SK-N-SH treated with all-trans-retinoic acid at 6 μM for 48 hours (cell line): ENCODE measurements around the gene TBXA2R.
A peak's percentile ranks its signal among the peaks of the same experiment; 100 is the strongest.

Experiments
- ATAC-seq: fragments of 200-7000 bp; cut with Tn5 transposase; 3 replicates; pipeline ENCODE4 v1.9.1; 2020; ENCODE audit warnings: mild to moderate bottlenecking, moderate library complexity
- ARNTL ChIP-seq: fragments of 450-650 bp; formaldehyde crosslinking; IDR thresholded peaks from 2 replicates; pipeline ENCODE4 v1.5.0; 2020; ENCODE audit warnings: low read depth, mild to moderate bottlenecking, moderate library complexity, borderline replicate concordance
- BACH2 ChIP-seq: fragments of 250-450 bp; sonication (Bioruptor Pico); IDR thresholded peaks from 2 replicates; pipeline ENCODE4 v1.9.0; 2021; ENCODE audit warnings: mild to moderate bottlenecking, borderline replicate concordance
- CREB5 ChIP-seq: fragments of 250-450 bp; sonication (Bioruptor Pico); IDR thresholded peaks from 2 replicates; pipeline ENCODE4 v1.5.1; 2020; ENCODE audit warnings: low read depth, mild to moderate bottlenecking, moderate library complexity
- CSDC2 ChIP-seq: fragments of 250-450 bp; sonication (Bioruptor Pico); IDR thresholded peaks from 2 replicates; pipeline ENCODE4 v1.5.0; 2020; ENCODE audit warnings: mild to moderate bottlenecking, moderate library complexity
- CSRNP3 ChIP-seq: fragments of 250-450 bp; sonication (Bioruptor Pico); IDR thresholded peaks from 2 replicates; pipeline ENCODE4 v1.5.1; 2021; ENCODE audit warnings: mild to moderate bottlenecking, moderate library complexity
- ESRRG ChIP-seq: fragments of 250-450 bp; sonication (Bioruptor Pico); IDR thresholded peaks from 2 replicates; pipeline ENCODE4 v1.6.1; 2021; ENCODE audit warnings: mild to moderate bottlenecking
- GLIS3 ChIP-seq: fragments of 250-450 bp; sonication (Bioruptor Pico); IDR thresholded peaks from 2 replicates; pipeline ENCODE4 v1.5.0; 2020; ENCODE audit warnings: mild to moderate bottlenecking, moderate library complexity
- ISL1 ChIP-seq: fragments of 250-450 bp; sonication (Bioruptor Pico); IDR thresholded peaks from 2 replicates; pipeline ENCODE4 v2.1.2; 2022; ENCODE audit warnings: mild to moderate bottlenecking, moderate library complexity
- OSR1 ChIP-seq: fragments of 250-450 bp; sonication (Bioruptor Pico); IDR thresholded peaks from 2 replicates; pipeline ENCODE4 v1.8.0; 2022; ENCODE audit warnings: moderate library complexity, mild to moderate bottlenecking, inconsistent platforms
- PATZ1 ChIP-seq: fragments of 250-450 bp; sonication (Bioruptor Pico); IDR thresholded peaks from 2 replicates; pipeline ENCODE4 v1.8.0; 2020; ENCODE audit warnings: mild to moderate bottlenecking, moderate library complexity, borderline replicate concordance
- POU6F1 ChIP-seq: fragments of 250-450 bp; sonication (Bioruptor Pico); IDR thresholded peaks from 2 replicates; pipeline ENCODE4 v1.8.0; 2021; ENCODE audit warnings: low read depth, mild to moderate bottlenecking, moderate library complexity, borderline replicate concordance
- PPARA ChIP-seq: fragments of 250-450 bp; sonication (Bioruptor Pico); IDR thresholded peaks from 2 replicates; pipeline ENCODE4 v1.5.0; 2020; ENCODE audit warnings: mild to moderate bottlenecking, borderline replicate concordance
- SNAI2 ChIP-seq: fragments of 250-450 bp; sonication (Bioruptor Pico); IDR thresholded peaks from 2 replicates; pipeline ENCODE4 v1.5.0; 2020; ENCODE audit warnings: mild to moderate bottlenecking, moderate library complexity
- TCF4 ChIP-seq: fragments of 250-450 bp; sonication (Bioruptor Pico); IDR thresholded peaks from 2 replicates; pipeline ENCODE4 v1.8.0; 2021; ENCODE audit warnings: mild to moderate bottlenecking, moderate library complexity, borderline replicate concordance
- TOX ChIP-seq: fragments of 250-450 bp; sonication (Bioruptor Pico); IDR thresholded peaks from 2 replicates; pipeline ENCODE4 v1.8.0; 2021; ENCODE audit warnings: mild to moderate bottlenecking, moderate library complexity, borderline replicate concordance
- TSHZ2 ChIP-seq: fragments of 250-450 bp; sonication (Bioruptor Pico); IDR thresholded peaks from 2 replicates; pipeline ENCODE4 v1.5.0; 2020; ENCODE audit warnings: mild to moderate bottlenecking, moderate library complexity
- ZC3H10 ChIP-seq: fragments of 250-450 bp; sonication (Bioruptor Pico); IDR thresholded peaks from 2 replicates; pipeline ENCODE4 v1.5.1; 2021; ENCODE audit warnings: mild to moderate bottlenecking, moderate library complexity
- ZFP3 ChIP-seq: fragments of 250-450 bp; sonication (Bioruptor Pico); IDR thresholded peaks from 2 replicates; pipeline ENCODE4 v1.5.0; 2020; ENCODE audit warnings: mild to moderate bottlenecking, moderate library complexity
- ZFP30 ChIP-seq: fragments of 450-650 bp; formaldehyde crosslinking; IDR thresholded peaks from 2 replicates; pipeline ENCODE4 v1.5.0; 2022; ENCODE audit warnings: mild to moderate bottlenecking, moderate library complexity
- ZNF565 ChIP-seq: fragments of 450-650 bp; formaldehyde crosslinking; conservative IDR thresholded peaks from 2 replicates; pipeline ENCODE4 v1.5.0; 2020; ENCODE audit warnings: low read depth, mild to moderate bottlenecking, moderate library complexity
- ZNF70 ChIP-seq: fragments of 450-650 bp; formaldehyde crosslinking; IDR thresholded peaks from 2 replicates; pipeline ENCODE4 v1.5.0; 2020; ENCODE audit warnings: mild to moderate bottlenecking, moderate library complexity

The TBXA2R gene

GRCh38 chr19:3546119-3546518, 60.6 kb downstream of the TBXA2R start:
- ATAC-seq: no peak
- TF ChIP-seq ZC3H10 (CRISPR knock-in tag): no peak
- TF ChIP-seq ISL1: no peak
- no peak for TF ChIP-seq CREB5 (CRISPR knock-in tag)
- TF ChIP-seq POU6F1 (CRISPR knock-in tag): no peak
- TF ChIP-seq BACH2 (CRISPR knock-in tag): no peak
- TF ChIP-seq ZNF70 (CRISPR knock-in tag): no peak

- TF ChIP-seq TCF4: no peak
- TF ChIP-seq, all 23 proteins: peak for 0
- ATAC-seq: no peak
Measured at GRCh38 chr19:3545669-3546034, 61.0 kb downstream of the TBXA2R start.

GRCh38 chr19:3544742-3545668, 61.7 kb downstream of the TBXA2R start:
- TF ChIP-seq ISL1 (no peak), GLIS3 (CRISPR knock-in tag) (no peak), TCF4 (no peak), ZC3H10 (CRISPR knock-in tag) (no peak), PPARA (no peak), CSDC2 (CRISPR knock-in tag) (no peak), TOX (CRISPR knock-in tag) (no peak), BACH2 (CRISPR knock-in tag) (no peak), SNAI2 (CRISPR knock-in tag) (no peak), ZNF565 (no peak), ARNTL (CRISPR knock-in tag) (no peak), CREB5 (CRISPR knock-in tag) (no peak), ZFP30 (CRISPR knock-in tag) (no peak), ZFP3 (CRISPR knock-in tag) (no peak), OSR1 (CRISPR knock-in tag) (no peak), POU6F1 (CRISPR knock-in tag) (no peak), ESRRG (CRISPR knock-in tag) (no peak), CSRNP3 (CRISPR knock-in tag) (no peak), TSHZ2 (CRISPR knock-in tag) (no peak), PATZ1 (CRISPR knock-in tag) (no peak)
- ATAC-seq: peak; percentile 82
